GM23338 (cell line): ENCODE results near the gene CYYR1. TPM values are rescaled to one million over a fixed set of nuclear protein-coding genes. Genes with fewer than 3 reads are reported as not detected.
A peak's percentile ranks its signal among the peaks of the same experiment; 100 is the strongest.

Source experiments
- ATAC-seq: fragments of 200-7000 bp; cut with Tn5 transposase; 3 replicates; pipeline ENCODE4 v1.9.1; 2020
- DNase-seq: peaks from one replicate; pipeline ENCODE4 v3.0.0-alpha.2; 2015; ENCODE audit warnings: low spot score
- H2AFZ ChIP-seq: fragments of 200-600 bp; sonication (generic); 2 replicates; pipeline ENCODE4 v1.8.0; 2016; ENCODE audit warnings: antibody characterized with exemption, mild to moderate bottlenecking, moderate library complexity
- H3F3A ChIP-seq: fragments of 200-600 bp; sonication (generic); replicated peaks from 2 replicates; pipeline ENCODE4 v1.8.0; 2017; ENCODE audit warnings: antibody characterized with exemption, mixed run types, low read depth
- H3K27ac ChIP-seq: fragments of 200-600 bp; sonication (generic); 2 replicates; pipeline ENCODE4 v1.6.1; 2016; ENCODE audit warnings: low read depth
- H3K27me3 ChIP-seq: fragments of 200-600 bp; sonication (generic); 2 replicates; pipeline ENCODE4 v1.8.0; 2016; ENCODE audit warnings: mild to moderate bottlenecking, mixed run types, moderate library complexity; ENCODE audit not compliant: insufficient read depth
- H3K36me3 ChIP-seq: fragments of 200-600 bp; sonication (generic); 2 replicates; pipeline ENCODE4 v1.8.0; 2016; ENCODE audit warnings: mild to moderate bottlenecking; ENCODE audit not compliant: insufficient read depth
- H3K4me1 ChIP-seq: fragments of 200-600 bp; sonication (generic); 2 replicates; pipeline ENCODE4 v1.8.0; 2016; ENCODE audit warnings: mild to moderate bottlenecking, moderate library complexity; ENCODE audit not compliant: insufficient read depth
- H3K4me2 ChIP-seq: fragments of 200-600 bp; sonication (generic); 2 replicates; pipeline ENCODE4 v1.7.1; 2017; ENCODE audit warnings: mixed run types
- H3K4me3 ChIP-seq: fragments of 200-600 bp; sonication (generic); 2 replicates; pipeline ENCODE4 v1.6.1; 2016; ENCODE audit warnings: mixed run types
- H3K79me2 ChIP-seq: fragments of 200-600 bp; sonication (generic); replicated peaks from 2 replicates; pipeline ENCODE4 v1.8.0; 2017; ENCODE audit warnings: mild to moderate bottlenecking; ENCODE audit not compliant: insufficient read depth
- H3K9me2 ChIP-seq: fragments of 200-600 bp; sonication (generic); 2 replicates; pipeline ENCODE4 v1.8.0; 2017; ENCODE audit not compliant: insufficient read depth
- H4K20me1 ChIP-seq: fragments of 200-600 bp; sonication (generic); replicated peaks from 2 replicates; pipeline ENCODE4 v1.8.0; 2017; ENCODE audit warnings: mild to moderate bottlenecking; ENCODE audit not compliant: insufficient read depth
- H3K27ac Mint-ChIP-seq: 2 replicates; pipeline ENCODE4 v1.8.0; 2020; ENCODE audit warnings: inconsistent platforms, mild to moderate bottlenecking, moderate library complexity, mixed read lengths
- H3K27me3 Mint-ChIP-seq: 3 replicates; pipeline ENCODE4 v1.8.0; 2022; ENCODE audit warnings: low read depth, mild to moderate bottlenecking, moderate library complexity, mixed read lengths, inconsistent platforms; ENCODE audit not compliant: insufficient read depth, poor library complexity
- H3K36me3 Mint-ChIP-seq: 3 replicates; pipeline ENCODE4 v1.8.0; 2021; ENCODE audit warnings: low read depth, mild to moderate bottlenecking, inconsistent platforms, moderate library complexity, mixed read lengths
- H3K4me1 Mint-ChIP-seq: 3 replicates; pipeline ENCODE4 v1.8.0; 2020; ENCODE audit warnings: mild to moderate bottlenecking, inconsistent platforms, mixed read lengths
- H3K4me3 Mint-ChIP-seq: 3 replicates; pipeline ENCODE4 v1.8.0; 2021; ENCODE audit warnings: moderate library complexity, mild to moderate bottlenecking, inconsistent platforms, mixed read lengths
- H3K9me3 Mint-ChIP-seq: 3 replicates; pipeline ENCODE4 v1.8.0; 2020; ENCODE audit warnings: moderate library complexity, mild to moderate bottlenecking, inconsistent platforms, mixed read lengths
- CREB1 ChIP-seq: fragments of 250-450 bp; sonication (Bioruptor Pico); IDR thresholded peaks from 2 replicates; pipeline ENCODE4 v1.5.0; 2020; ENCODE audit warnings: low read depth, mild to moderate bottlenecking, moderate library complexity
- CTCF ChIP-seq, 2 experiments: fragments of 200-600 bp in 1 of 2; sonication (generic) in 1 of 2; conservative IDR thresholded peaks; 2 replicates each; pipeline versions ENCODE4 v1.5.1 to v1.6.1; 2016 to 2017; ENCODE audit warnings: antibody characterized with exemption in 2 of 2, low read depth in 2 of 2, mild to moderate bottlenecking in 2 of 2, moderate library complexity in 1 of 2
- ETS1 ChIP-seq: IDR thresholded peaks from 2 replicates; pipeline ENCODE4 v1.6.1; 2016; ENCODE audit warnings: antibody characterized with exemption
- EZH2 ChIP-seq: fragments of 200-600 bp; sonication (generic); IDR thresholded peaks from one replicate; pipeline ENCODE4 v1.8.0; 2017; ENCODE audit warnings: antibody characterized with exemption, mild to moderate bottlenecking, low read depth; ENCODE audit not compliant: unreplicated experiment
- EZH2phosphoT487 ChIP-seq: fragments of 200-600 bp; sonication (generic); IDR thresholded peaks from one replicate; pipeline ENCODE4 v1.8.1; 2018; ENCODE audit warnings: antibody characterized with exemption; ENCODE audit not compliant: unreplicated experiment
- JUNB ChIP-seq: IDR thresholded peaks from one replicate; pipeline ENCODE4 v1.6.1; 2016; ENCODE audit warnings: antibody characterized with exemption; ENCODE audit not compliant: unreplicated experiment
- NANOG ChIP-seq: IDR thresholded peaks from 2 replicates; pipeline ENCODE4 v1.6.1; 2016; ENCODE audit warnings: antibody characterized with exemption, borderline replicate concordance
- POLR2AphosphoS5 ChIP-seq: IDR thresholded peaks from 2 replicates; pipeline ENCODE4 v1.6.1; 2016; ENCODE audit warnings: antibody characterized with exemption, low read depth
- REST ChIP-seq: IDR thresholded peaks from one replicate; pipeline ENCODE4 v1.6.1; 2018; ENCODE audit warnings: antibody characterized with exemption; ENCODE audit not compliant: unreplicated experiment
- STAT1 ChIP-seq: IDR thresholded peaks from one replicate; pipeline ENCODE4 v1.6.1; 2016; ENCODE audit warnings: antibody characterized with exemption; ENCODE audit not compliant: unreplicated experiment
- ZNF114 ChIP-seq: fragments of 250-450 bp; sonication (Bioruptor Pico); IDR thresholded peaks from 2 replicates; pipeline ENCODE4 v1.5.0; 2020; ENCODE audit warnings: mild to moderate bottlenecking, moderate library complexity
- ZNF331 ChIP-seq: fragments of 250-450 bp; sonication (Bioruptor Pico); IDR thresholded peaks from 2 replicates; pipeline ENCODE4 v1.5.0; 2020; ENCODE audit warnings: low read depth, mild to moderate bottlenecking, moderate library complexity
- polyA plus RNA-seq: library from polyadenylated mRNA; unstranded; fragments of >200 nt; fragmentation: Nextera tagmentation; extraction: Ambion mirVana; gene quantifications from 2 replicates; pipeline ENCODE4 v1.2.1, GENCODE V29; 2016
- total RNA-seq: library from RNA; depleted of rRNA; stranded (reverse); fragments of >200 nt; shearing (Covaris generic); gene quantifications from 2 replicates; pipeline ENCODE4 v1.2.3, GENCODE V29; 2014
- TF ChIP-seq, protein P1 (sequence below): fragments of 250-450 bp; sonication (Bioruptor Pico); IDR thresholded peaks from 2 replicates; pipeline ENCODE4 v1.5.0; 2020; ENCODE audit warnings: mild to moderate bottlenecking, moderate library complexity

The CYYR1 gene
- total and polyA plus RNA-seq, 2 experiments from 2014 or later = 23.8 to 25.4 TPM

GRCh38 chr21:26491663-26492062 is 81.4 kb downstream of the CYYR1 start (continued):
- no peak for TF ChIP-seq REST

GRCh38 chr21:26490771-26491170 is 82.3 kb downstream of the CYYR1 start:
- no peak overlapping the region for H2AFZ ChIP-seq
- no peak overlapping the region for H3K4me3 Mint-ChIP-seq
- H3K36me3 Mint-ChIP-seq = peaks cover 12% of the 10 kb centered on the region
- no peaks in the 10 kb centered on the region for H3F3A ChIP-seq
- H3K27ac Mint-ChIP-seq = peak overlapping the region; percentile 4; the same call in 1 of the 2 replicates
- H3K4me1 Mint-ChIP-seq = peaks cover 16% of the 10 kb centered on the region
- TF ChIP-seq JUNB (no peak), ETS1 (no peak), POLR2AphosphoS5 (no peak), CREB1 (CRISPR knock-in tag) (no peak), CTCF (conservative IDR thresholded peaks at IDR 0.05; ENCODE audit: low read depth in 2 of 2) (no peak), NANOG (no peak), STAT1 (no peak), EZH2 (no peak), ZNF114 (CRISPR knock-in tag) (no peak), EZH2phosphoT487 (no peak), ZNF331 (CRISPR knock-in tag) (no peak)
- TF ChIP-seq, protein P1, sequence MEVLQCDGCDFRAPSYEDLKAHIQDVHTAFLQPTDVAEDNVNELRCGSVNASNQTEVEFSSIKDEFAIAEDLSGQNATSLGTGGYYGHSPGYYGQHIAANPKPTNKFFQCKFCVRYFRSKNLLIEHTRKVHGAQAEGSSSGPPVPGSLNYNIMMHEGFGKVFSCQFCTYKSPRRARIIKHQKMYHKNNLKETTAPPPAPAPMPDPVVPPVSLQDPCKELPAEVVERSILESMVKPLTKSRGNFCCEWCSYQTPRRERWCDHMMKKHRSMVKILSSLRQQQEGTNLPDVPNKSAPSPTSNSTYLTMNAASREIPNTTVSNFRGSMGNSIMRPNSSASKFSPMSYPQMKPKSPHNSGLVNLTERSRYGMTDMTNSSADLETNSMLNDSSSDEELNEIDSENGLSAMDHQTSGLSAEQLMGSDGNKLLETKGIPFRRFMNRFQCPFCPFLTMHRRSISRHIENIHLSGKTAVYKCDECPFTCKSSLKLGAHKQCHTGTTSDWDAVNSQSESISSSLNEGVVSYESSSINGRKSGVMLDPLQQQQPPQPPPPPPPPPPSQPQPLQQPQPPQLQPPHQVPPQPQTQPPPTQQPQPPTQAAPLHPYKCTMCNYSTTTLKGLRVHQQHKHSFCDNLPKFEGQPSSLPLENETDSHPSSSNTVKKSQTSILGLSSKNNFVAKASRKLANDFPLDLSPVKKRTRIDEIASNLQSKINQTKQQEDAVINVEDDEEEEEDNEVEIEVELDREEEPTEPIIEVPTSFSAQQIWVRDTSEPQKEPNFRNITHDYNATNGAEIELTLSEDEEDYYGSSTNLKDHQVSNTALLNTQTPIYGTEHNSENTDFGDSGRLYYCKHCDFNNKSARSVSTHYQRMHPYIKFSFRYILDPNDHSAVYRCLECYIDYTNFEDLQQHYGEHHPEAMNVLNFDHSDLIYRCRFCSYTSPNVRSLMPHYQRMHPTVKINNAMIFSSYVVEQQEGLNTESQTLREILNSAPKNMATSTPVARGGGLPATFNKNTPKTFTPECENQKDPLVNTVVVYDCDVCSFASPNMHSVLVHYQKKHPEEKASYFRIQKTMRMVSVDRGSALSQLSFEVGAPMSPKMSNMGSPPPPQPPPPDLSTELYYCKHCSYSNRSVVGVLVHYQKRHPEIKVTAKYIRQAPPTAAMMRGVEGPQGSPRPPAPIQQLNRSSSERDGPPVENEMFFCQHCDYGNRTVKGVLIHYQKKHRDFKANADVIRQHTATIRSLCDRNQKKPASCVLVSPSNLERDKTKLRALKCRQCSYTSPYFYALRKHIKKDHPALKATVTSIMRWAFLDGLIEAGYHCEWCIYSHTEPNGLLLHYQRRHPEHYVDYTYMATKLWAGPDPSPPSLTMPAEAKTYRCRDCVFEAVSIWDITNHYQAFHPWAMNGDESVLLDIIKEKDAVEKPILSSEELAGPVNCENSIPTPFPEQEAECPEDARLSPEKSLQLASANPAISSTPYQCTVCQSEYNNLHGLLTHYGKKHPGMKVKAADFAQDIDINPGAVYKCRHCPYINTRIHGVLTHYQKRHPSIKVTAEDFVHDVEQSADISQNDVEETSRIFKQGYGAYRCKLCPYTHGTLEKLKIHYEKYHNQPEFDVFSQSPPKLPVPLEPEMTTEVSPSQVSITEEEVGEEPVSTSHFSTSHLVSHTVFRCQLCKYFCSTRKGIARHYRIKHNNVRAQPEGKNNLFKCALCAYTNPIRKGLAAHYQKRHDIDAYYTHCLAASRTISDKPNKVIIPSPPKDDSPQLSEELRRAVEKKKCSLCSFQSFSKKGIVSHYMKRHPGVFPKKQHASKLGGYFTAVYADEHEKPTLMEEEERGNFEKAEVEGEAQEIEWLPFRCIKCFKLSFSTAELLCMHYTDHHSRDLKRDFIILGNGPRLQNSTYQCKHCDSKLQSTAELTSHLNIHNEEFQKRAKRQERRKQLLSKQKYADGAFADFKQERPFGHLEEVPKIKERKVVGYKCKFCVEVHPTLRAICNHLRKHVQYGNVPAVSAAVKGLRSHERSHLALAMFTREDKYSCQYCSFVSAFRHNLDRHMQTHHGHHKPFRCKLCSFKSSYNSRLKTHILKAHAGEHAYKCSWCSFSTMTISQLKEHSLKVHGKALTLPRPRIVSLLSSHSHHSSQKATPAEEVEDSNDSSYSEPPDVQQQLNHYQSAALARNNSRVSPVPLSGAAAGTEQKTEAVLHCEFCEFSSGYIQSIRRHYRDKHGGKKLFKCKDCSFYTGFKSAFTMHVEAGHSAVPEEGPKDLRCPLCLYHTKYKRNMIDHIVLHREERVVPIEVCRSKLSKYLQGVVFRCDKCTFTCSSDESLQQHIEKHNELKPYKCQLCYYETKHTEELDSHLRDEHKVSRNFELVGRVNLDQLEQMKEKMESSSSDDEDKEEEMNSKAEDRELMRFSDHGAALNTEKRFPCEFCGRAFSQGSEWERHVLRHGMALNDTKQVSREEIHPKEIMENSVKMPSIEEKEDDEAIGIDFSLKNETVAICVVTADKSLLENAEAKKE (CRISPR knock-in tag) = no peak
- H4K20me1 ChIP-seq = no peaks in the 10 kb centered on the region
- H3K9me2 ChIP-seq = peaks cover 4% of the 10 kb centered on the region; the same call in 1 of the 2 replicates
- no peak overlapping the region for H3K4me3 ChIP-seq
- ATAC-seq (peak; percentile 61), DNase-seq (peak; percentile 62)
- no peaks in the 10 kb centered on the region for H3K79me2 ChIP-seq
- H3K9me3 Mint-ChIP-seq = peaks cover 3% of the 10 kb centered on the region; the same call in 1 of the 3 replicates
- no peaks in the 10 kb centered on the region for H3K27me3 ChIP-seq
- no peak overlapping the region for H3K27ac ChIP-seq
- peaks cover 7% of the 10 kb centered on the region; the same call in 1 of the 2 replicates for H3K4me1 ChIP-seq
- H3K27me3 Mint-ChIP-seq = peaks cover 1% of the 10 kb centered on the region
- H3K36me3 ChIP-seq = no peaks in the 10 kb centered on the region
- no peak overlapping the region for H3K4me2 ChIP-seq
